ENCODE measurements around the gene TRIM40.

Gene TRIM40

DNA sequence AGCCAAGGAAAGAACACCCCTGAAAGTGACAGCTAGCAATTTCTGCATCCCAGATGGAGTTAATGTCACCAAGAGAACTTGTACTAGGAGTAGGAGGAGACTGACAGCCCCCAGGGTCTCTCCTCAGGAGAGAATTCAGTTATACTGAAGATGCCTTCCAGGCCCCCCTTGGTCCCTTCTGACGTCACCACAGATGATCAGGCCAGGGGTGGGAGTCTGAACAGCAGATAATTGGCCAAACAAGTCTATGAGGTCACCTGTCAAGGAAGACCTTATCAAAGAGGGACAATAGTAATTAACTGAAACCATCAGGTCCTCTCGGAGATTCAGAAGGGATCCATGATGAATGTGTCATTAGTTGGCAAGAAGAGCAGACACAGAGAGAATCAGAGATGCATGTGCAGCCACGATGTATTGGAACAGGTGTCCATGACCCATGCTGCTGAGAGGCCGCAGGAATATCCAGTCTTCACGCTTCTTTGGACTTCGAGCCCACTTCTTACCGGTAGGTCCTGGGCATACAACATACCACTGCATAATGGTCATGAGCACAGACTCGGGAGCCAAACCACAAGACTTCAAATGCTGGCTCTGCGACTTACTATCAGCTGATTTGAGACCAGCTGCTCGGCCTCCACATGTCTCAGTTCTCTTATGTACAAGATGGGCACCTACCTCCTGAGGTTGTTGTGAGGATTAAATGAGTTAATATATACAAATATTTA is 14.9 kb downstream of the TRIM40 start:
- no peak for DNase-seq

GRCh38 chr6:30151580-30151979 is 15.6 kb downstream of the TRIM40 start:
- DNase-seq: no peak

- DNase-seq: no peak
These were observed 16.2 kb downstream of the TRIM40 start for GRCh38 chr6:30152016-30152673.

- no peak for DNase-seq
These were observed 17.1 kb downstream of the TRIM40 start for GRCh38 chr6:30152910-30153610.

GRCh38 chr6:30154061-30154460 is 18.1 kb downstream of the TRIM40 start:
- DNase-seq: no peak

DNA sequence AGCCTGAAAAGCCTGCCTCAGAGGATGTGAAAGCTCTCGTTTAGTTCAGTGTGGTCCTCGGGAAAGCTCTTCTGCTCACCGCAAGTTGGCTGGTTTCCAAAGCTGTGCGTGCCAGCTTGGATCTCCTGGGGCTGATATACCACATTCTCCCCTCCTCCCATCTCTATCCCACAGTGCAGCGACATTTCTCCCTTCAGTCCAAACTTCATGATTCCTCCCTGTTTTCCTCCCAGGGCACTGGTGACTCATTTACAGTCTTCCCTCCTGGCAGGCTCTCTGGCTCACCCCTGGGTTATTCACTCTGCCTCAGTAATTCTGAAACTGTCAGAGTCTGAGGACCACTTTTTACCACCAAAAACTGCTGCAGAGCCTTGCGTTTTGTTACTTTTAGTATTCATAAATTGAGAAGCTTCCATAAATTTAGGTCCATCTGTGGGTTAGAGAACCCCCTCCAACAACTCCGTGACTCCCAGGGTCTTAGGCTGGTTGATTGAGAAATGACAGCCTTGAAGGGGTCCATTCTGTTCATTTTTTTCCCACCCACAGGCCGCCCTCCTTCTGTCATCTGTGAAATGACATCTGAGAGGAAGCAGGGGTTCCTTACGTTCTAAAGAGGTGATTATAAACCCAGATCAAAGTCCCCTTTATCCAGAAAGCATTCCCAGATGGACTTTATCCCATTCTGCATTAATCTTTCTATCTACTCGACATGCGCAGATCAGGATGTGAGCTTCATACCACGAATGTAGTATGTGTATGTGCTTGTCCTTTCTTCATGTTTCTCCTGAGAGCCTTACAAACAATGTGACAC is 19.0 kb downstream of the TRIM40 start:
- DNase-seq: no peak

- DNase-seq: no peak
These were observed 19.8 kb downstream of the TRIM40 start for GRCh38 chr6:30155520-30156261.

DNA sequence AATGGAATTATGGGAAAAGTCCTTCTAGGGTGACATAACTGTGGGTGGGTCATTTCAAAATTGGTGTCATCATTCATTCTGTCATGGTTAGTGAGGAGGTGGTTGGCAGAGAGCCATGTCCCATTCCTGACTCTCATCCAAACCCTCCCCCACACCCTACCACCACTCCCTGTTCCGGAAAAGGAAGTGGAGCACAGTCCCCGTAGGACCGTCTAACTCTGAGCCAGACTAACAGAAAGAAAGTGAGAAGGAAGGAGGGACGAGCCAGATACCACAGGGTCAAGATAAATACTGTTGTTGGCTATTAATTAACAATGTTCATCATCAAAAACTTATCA is 20.3 kb downstream of the TRIM40 start:
- no peak for DNase-seq

DNA sequence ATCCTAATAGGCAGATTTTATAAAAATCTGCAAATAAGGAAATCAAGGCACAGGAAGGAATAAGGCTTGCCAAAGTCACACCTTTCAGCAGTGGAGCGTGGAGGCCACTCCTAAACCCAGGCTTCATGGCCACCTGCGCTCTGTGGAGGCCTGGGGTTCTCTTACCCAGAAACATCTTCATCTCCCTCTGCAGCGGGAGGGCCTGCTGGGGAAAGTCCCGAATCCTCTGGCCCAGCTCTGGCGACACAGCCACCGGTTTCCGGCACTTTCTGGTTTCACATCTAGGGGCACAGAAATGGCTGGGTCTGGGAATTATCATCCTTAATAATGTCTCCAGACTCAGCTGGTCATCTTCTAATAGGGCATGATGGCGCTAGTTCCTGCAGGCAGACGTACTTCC is 20.8 kb downstream of the TRIM40 start:
- no peak for DNase-seq

DNA sequence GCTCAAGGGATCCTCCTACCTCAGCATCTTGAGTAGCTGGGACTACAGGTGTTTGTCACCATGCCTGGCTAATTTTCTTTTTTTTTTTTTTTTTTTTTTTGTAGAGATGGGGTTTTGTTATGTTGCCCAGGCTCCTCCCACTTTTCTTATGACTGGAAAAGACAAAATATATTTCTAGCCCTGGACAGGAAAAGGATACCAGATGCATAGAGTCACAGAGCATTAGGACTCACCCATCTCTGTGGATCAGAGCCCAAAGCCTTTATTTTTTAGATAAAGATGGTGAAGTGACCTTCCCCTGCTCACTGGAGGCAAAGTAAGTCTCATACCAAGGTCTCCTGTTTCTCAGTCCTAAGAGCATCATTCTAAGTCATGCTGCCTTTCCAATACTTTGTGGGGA is 21.6 kb downstream of the TRIM40 start:
- no peak for DNase-seq

GRCh38 chr6:30157999-30158398 is 22.1 kb downstream of the TRIM40 start:
- no peak for DNase-seq

DNA sequence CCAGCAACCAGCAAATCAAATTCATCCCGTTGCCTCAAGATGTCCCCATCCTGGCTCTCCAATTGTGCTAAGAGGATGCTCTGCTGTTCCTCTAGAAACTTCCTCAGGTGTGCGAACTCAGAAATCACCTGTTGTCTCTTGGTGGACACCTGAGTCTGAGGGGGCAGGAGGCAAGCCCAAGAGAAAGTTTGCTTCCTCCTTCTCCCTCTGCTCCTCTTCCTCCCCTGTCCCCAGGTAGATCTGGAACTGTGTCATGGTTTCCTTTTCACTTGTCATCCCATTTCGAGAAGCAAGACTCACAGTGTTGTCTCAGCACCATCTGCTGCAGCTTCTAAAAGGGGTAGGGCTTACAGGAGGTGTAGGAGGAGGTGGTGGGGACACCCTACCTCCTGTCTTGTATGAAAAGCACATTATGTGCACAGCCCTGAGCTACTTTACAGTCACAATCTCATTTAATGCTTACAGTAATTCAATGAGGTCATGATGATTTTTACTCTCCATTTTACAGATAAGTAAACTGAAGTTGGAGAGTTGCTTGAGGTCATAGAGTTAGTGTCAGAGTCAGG is 22.6 kb downstream of the TRIM40 start:
- no peak for DNase-seq

DNA sequence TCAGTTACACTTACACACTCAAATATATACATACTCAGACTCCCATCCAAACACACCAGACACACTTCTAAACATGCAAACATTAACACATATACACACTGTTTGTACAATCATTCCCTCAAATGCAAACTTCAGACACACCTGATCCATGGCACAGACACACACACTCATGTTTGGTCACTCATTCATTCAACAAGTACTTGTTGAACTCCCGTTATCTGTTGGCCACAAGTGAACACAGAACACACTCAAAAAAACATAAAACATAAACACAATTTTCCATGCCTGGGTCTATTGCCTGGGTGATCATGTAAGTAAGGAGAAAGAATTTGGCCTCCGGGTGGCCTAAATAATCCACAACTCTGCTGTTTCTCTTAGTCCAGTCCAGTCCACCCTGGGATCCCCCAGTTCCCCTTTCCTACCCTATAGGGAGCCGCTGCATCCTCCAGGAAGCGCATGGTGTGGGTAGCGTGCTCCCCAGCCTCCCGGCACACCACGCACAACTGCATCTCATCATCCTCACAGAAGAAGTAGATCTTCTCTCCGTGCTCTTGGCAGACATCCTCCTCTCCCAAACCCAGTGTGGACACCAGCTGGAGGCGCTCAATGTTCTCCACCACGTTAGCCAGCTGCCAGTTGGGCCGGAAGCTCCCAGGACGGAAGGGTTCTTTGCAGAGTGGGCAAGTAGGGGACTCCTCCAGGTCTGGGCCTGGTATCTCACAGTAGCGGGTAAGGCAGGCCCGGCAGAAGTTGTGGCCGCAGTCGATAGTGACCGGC is 24.3 kb downstream of the TRIM40 start:
- no peak for DNase-seq

DNA sequence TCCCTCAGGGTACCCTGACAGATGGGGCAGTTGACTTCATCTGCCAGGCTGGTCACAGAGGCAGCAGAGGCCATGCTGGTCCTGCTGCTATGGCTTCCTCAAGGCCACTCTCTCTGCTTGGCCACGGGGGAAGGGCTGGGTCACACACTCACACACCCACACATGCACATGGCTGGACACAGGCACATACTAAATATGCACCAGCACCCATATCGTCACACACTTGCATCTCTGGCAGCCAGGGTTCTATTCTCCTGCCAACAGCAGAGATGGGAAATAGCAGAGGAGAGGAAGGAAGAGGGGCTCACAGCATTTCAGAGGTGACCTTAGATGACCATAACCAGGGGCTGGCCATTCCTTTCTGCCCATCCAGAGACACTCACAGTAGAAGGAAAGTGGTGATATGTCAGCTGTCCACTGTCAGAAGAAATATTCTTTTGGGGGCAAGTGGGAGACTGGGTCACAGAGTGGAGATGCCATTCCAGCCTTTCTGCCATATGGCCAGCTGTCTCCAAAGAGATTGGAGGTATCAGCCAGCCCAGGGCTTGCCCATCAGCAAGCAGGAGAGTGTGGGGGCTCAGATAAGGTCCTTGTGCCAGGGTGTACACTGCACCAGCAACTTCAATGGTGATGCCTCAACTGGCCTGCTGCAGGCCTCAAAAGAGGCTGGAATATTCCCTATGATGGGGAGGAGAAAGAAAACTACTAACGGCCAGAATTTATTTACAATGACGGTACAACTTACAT is 25.0 kb downstream of the TRIM40 start, which contains the start of gene TRIM10:
Gene TRIM10, minus strand, starts transcription at position 427 of the 747 bp plus-strand sequence. Its CDS starts 353 bp downstream, at position 74.
- DNase-seq: no peak

DNA sequence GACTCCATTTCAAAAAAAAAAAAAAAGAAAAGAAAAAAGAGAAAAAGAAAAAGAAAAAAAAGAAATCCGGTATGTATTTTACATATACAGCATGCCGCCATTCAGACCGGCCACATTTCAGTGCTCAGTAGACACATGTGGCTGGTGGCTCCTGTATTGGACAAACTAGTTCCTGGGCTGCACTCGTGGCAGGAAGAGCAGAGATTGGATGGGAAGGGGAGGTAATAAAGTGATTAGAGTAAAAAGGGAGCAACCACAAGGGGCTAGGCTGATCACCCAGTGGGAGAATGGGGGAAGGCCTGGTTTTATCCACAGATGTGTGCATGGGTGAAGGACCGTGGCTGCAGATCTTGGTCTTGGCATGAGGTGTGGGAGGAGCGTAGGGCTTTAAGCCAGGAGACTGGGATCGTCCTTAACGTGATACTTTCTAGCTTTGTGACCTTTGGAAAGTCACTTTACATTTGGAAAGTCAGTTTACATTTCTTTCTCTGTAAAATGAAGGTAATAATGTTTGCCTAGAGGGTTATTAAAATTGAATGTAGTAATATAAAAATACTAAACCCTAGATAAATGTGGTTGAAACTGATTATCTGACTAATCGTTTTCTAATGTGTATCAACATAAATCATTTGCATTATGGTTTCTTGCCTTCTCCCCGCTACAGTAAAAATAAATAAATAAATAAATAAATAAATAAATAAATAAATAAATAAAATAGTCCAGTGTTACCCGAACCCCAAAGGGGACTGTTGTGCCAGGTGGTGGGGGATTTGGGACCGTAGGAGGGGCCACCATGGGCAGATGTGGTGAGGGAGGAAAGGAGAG is 26.5 kb downstream of the TRIM40 start:
- no peak for DNase-seq

DNA sequence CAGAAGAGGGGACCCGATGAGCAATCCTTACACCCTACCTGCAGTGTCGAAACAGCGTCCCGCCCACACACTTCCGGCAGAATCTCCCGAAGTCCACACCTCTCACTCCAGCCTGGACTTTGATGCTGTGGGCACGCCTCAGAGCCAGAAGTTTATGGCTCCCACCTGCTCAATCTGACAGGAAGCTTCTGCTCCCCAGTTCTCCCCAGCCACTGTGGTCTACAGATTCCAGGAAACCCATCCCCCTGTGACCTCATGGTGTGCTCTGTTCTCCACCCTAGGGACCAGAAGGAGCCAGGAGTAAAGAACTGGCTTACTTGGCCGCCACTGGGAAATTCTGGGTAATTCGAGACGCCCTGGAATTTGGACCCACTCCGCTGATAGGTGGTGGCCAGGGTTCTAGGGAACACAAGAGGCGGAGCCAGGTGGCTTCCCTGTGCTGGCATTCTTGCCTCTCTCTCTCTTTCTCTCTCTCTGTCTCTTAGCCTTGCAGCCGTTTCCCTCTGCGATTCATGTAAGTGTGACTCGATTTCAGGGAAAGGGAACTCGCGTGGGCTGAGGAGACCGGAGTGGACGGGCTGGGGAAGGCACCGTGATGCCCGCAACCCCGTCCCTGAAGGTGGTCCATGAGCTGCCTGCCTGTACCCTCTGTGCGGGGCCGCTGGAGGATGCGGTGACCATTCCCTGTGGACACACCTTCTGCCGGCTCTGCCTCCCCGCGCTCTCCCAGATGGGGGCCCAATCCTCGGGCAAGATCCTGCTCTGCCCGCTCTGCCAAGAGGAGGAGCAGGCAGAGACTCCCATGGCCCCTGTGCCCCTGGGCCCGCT is 27.4 kb downstream of the TRIM40 start, which contains the start of gene TRIM15:
Gene TRIM15, plus strand, starts transcription at position 457 of the 828 bp plus-strand sequence. Its CDS starts 139 bp downstream, at position 596.
- DNase-seq: no peak

DNA sequence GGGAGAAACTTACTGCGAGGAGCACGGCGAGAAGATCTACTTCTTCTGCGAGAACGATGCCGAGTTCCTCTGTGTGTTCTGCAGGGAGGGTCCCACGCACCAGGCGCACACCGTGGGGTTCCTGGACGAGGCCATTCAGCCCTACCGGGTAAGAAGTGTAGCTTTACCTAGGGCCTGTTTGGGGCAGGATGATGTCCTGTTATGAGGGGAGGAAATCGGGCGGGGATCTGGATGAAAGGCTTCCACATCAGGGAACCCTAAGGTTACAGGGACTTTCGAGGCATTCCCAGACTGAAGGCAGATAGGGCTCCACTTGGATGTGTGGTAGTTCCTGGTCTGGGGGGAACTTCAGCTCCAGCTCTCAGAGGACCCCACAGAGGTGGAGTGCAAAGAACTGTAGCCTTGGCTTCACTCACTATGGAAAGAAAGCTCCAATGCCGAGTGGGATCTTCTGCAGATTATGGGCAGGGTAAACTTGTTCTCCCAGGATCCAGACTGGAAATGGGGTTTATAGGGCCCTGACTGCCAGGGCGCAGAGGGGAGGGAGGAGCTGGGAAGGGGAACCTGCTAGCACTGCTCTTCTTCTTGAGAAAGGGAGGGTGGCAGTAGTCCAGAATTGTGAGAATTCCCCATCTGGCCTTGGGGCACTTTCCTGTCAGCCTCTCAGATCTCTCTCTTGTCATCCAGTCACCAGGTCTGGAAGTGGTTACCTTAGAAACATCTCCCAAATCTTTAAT is 28.1 kb downstream of the TRIM40 start:
- DNase-seq: no peak

DNA sequence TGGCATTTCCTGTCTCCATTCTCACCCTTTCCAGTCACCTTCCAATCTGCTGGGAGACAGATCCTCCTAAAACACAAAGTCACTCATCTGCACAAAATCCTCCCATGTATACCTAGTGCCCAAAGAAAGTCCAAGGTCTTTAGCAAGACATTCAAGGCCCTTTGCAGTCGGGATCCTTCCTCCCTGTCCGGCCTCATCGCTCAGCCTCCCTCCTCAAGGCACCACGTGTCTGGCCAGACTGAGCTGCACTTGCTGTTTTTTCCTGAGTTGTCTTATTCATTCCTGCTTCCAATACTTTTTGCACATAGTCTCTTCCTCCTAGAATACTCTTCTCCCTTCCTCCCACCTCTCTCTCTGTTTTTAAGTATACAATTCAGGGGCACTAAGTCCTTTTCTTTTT is 28.8 kb downstream of the TRIM40 start:
- no peak for DNase-seq
